NK-92 (cell line): ENCODE measurements around the gene PCLO.
"Not testable (repeated sequence)": the region's sequence is repeated elsewhere in the genome, so short reads cannot be mapped to it uniquely, and the experiment has no call there.

ENCODE experiments used
- DNase-seq: peaks from one replicate; lab custom pipeline; 2025; ENCODE audit not compliant: unreplicated experiment; lab: John Stamatoyannopoulos, UW

Gene PCLO

DNA sequence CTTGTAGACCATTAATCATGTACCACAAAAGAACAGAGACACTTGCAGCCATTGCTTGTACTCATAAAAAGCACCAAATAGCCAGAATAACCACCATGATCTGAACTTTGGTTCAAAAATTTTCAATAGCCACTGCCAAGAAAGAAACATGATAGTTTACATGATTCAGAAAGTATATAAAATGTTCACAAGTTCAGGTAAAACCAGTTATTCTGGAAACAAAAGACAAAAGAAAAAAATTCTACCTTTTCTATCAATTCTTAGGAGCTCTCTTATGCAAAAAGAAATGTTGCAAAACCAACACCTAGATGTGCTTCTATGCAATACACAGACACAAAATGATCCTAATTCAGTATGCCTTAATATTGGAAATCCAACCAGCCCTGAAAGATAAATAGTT, 108.7 kb downstream of the PCLO start:
- DNase-seq, result no peak

DNA sequence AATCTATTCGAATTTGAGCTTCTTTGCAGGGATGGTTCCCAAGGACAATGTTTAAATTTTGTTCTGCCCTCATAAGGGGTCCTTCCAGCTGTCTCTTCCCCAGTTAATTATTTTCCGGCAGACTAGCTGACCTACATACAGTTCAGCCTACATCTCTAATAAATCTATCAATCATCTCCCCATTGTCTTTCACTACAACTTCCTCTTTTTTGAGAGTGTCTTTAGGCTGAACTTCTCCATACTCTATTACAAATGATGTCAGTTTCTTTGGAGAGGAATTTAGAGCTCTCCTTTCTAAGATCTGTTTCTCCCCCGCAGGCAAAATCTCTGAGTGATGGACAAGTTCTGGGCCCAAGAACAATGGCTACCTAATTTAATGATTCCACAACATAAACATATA, 122.2 kb downstream of the PCLO start:
- no peak for DNase-seq

DNA sequence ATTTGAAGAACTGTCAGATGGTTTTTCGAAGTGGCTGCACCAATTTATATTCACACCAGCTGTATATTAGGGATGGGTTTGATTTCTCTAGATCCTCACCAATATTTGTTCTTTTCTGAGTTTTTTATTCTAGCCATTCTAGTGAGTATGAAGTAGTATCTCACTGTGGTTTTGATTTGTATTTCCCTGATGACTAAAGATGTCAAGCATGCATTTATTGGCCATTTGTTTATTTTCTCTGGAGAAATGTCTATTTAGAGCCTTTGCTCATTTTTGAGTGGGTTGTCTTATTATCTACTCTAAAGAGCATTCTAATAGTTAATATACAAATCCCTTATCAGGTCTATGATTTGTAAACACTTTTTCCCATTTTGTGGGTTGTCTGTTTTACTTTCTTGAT, 123.9 kb downstream of the PCLO start:
- DNase-seq, result no peak

DNA sequence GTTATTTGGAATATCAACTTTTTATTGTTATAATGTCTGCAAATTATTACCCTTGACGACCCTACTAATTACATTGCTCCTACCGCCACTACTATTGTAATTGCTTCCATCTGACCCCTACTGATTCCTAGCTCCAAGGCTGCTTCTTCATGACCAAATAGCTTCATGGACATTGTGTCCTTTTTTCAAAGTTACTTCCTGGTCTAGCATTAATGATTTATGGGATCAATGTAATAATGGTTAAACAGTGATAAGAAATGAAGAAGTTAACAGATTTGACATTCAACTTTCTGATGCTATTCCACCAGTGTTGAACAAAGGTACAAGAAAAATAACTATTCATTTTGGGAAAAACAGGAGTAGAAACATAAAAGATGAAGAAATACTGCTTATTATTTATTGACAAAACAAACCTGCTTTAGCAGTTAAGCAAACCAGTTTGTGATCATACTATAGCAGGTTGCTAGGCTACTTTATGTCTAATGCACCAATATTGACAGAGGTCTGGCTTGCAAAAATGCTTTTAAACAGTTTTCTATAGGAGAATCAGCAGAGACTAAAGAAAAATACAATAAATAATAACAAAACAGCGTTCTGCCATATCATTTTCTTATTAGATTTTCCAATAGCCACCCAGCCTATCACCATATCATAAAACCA, 125.8 kb downstream of the PCLO start:
- no peak for DNase-seq

DNA sequence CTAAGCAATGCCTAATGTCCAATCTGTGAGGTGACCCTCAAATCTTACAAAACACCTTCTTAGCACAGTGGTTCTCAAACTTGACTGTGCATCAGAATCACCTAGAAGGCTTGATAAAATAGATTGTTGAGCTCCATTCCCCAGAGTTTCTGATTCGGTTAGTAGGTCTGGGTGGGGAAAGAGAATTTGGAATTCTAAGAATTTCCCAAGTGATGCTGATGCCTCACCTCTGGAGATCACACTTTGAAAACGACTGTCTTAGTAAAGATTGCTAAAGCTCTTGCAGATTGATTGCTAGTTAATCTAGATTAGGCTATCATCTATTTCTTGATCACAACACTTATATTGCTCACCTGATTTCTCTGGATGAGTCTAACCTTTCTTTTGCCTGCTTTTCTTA, 126.6 kb downstream of the PCLO start:
- no peak for DNase-seq

DNA sequence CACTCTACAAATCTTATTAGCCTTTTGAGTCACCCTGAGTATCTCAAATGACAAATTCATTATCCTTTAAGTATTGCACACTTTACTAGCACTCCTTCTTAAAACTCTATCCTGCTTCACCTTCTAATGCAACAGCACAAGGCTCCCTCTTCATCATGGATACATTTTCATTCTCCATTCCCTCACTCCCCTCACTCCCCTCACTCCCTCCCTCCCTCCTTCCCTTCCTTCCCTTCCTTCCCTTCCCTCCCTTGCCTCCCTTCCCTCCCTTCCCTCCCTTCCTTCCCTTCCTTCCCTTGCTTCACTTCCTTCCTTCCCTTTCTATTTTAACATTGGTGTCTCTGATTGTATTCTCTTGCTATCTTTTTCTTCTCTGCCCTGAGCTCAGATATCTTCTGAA, 130.5 kb downstream of the PCLO start:
- no peak for DNase-seq

DNA sequence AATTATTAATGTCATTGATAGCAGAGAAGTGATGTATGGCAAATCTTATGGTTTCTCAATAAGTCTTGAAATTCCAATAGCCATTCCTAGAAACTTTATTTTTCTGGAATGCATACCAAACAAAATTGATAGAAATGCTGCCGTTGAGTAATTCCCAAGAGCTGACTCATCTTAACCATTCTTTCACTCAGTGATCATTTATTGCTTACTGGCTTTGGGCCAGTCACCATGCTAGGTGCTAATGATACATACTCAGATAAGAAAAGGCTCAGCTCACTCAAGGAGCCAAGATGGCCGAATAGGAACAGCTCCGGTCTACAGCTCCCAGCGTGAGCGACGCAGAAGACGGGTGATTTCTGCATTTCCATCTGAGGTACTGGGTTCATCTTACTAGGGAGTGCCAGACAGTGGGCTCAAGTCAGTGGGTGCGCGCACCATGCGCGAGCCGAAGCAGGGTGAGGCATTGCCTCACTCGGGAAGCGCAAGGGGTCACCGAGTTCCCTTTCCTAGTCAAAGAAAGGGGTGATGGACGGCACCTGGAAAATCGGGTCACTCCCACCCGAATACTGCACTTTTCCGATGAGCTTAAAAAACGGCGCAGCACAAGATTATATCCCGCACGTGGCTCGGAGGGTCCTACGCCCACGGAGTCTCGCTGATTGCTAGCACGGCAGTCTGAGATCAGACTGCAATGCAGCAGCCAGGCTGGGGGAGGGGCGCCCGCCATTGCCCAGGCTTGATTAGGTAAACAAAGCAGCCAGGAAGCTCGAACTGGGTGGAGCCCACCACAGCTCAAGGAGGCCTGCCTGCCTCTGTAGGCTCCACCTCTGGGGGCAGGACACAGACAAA, 138.6 kb downstream of the PCLO start:
- DNase-seq, result not testable (repeated sequence)

DNA sequence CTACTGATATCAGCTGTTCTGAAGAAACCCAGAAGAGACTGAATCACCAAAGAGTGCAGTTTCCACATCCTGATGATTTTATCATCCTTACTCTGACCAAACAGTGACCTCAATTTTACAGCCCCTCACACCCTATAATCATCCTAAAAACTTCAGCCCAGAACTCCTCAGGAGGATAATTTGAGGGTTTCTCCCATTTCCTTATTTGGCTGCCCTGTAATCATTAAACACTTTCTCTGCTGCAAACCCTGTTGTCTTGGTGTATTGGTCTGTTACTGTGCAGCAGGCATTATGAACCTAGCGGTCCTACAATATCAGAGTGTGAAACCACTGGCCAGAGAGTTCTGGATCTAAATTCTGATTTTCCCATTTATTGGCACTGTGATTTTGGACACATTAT, 141.7 kb downstream of the PCLO start:
- no peak for DNase-seq

DNA sequence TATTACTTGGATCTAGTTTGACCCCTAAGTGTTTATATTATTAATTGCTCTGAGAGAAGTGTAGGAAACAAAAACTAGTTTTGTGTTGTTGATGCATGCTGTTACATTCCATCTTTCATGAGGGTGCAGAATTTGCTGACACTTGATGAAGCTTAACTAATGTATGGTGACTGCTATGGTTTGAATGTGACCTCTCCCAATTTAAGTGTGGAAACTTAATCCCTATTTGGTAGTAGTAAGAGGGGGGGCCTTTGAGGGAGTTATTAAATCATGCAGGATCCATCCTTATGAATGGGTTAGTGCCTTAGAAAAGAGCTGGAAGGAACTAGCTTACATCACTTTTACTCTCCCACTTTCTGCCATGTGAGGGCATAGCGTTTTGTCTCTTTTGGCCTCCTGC, 142.5 kb downstream of the PCLO start:
- DNase-seq, result no peak

DNA sequence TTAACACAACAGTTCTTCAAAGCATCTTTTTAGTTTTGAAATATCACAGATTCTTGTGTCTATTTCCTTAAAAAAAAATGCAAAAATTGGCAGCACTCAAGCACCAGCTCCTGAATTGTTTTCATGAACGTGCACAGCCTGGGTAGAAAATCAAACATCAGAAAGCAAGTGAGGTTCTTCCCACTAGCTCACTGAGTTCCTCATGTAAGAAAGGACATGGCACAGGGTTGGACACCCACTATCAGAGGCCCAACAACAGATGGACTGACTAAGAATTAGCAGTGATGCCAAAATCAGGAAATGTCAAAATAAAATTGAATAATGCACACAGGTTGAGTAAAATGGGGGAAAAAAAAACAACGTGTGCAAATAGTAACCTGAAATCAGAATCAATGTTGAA, 146.8 kb downstream of the PCLO start:
- no peak for DNase-seq

DNA sequence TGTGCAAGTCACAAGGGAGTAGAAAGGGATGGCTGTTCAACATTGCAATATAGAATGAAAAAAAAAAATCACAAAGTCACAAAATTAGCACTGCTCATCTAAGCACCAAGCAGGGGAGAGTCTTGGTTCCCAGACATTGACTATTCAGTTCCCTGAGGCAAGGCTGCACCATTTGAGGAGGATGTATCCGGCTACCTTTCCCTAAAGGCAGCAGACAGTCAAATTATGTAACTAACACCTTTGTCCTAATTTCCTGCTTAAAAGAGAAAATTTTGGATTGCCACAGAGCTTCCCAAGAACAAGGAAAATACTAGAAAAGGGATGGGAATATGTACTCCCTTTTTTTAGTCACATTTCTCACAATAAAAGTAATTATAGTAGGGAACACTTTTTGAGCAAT, 148.1 kb downstream of the PCLO start:
- no peak for DNase-seq

DNA sequence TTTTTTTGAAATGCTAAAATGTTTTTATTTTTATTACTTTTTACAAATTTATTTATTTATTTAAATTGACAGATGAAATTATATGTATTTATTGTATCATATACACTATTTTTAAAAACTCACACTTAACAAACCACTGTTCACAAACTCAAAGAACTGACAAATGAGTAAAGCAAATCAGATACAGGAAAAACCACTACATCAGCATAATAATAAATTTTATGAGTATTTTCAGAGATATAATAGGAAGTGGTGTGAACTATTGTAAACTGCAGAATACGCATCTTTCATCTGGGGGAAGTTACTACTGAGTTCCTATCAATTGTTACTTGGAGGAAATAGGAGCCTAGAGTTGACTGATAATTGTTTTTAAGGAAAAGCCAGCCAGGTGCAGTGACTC, 150.7 kb downstream of the PCLO start:
- DNase-seq, result no peak

DNA sequence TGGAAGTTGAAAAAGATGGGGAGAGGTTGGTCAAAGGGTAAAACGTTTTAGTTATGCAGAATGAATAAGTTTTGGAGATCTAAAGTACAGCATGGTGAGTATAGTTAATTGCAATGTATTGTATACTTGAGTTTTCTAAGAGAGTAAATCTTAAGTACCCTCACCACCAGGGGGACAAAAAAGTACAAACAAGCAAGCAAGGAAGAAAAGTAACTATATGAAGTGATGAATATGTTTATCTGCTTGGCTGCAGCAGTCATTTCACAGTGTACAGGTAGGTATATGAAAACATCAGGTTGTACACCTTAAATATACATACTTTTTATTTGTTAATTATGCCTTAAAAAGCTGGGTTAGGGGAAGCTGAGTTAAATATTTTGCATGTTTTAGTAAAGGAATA, 157.3 kb downstream of the PCLO start:
- DNase-seq, result no peak

DNA sequence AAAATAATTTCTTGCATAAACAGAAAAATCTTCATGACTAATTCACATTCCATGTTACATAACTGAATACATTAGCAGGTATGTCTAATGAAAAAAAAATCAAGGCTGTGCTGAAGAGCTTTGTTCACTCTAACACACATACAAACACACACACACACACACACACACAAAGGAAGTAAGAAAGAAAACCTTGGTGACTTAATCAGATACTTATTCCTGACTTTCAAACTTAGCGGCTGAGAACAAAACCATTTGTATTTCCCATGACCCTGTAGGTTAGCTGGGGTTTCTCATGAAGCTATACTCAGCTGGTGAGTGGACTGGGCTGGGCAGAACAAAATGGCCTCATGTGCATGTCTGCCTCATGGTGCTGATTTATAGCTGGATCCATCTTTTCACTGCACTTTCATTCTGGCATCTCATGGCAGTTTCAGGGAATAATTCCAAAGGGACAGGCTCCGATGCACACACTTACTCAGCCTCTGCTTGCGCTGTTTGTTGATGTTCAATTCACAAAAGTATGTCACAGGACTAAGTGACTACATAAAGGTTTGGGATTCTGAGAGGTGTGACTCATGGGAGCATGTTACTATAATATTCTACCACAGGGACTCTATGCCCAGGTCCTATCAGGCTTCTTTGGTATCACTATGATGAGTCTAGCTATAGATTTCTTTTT, 161.2 kb downstream of the PCLO start:
- no peak for DNase-seq

DNA sequence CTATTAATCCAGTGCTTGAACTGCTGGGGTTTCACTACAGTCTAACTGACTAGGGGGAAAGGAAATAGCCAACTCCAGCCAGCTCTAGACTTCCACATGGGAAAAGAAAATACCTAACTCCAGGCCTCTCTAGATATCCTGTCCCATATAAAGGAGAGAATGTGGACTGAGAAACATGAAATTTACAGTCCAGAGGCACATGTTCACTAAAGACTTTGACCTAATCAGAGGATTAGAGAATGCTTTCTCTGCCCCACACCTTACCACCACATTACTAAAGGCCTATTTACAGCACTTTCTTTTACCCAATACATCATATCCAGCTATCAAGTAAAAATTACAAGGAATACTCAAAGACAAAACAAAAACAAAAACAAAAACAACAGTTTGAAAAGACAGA, 164.2 kb downstream of the PCLO start:
- no peak for DNase-seq

DNA sequence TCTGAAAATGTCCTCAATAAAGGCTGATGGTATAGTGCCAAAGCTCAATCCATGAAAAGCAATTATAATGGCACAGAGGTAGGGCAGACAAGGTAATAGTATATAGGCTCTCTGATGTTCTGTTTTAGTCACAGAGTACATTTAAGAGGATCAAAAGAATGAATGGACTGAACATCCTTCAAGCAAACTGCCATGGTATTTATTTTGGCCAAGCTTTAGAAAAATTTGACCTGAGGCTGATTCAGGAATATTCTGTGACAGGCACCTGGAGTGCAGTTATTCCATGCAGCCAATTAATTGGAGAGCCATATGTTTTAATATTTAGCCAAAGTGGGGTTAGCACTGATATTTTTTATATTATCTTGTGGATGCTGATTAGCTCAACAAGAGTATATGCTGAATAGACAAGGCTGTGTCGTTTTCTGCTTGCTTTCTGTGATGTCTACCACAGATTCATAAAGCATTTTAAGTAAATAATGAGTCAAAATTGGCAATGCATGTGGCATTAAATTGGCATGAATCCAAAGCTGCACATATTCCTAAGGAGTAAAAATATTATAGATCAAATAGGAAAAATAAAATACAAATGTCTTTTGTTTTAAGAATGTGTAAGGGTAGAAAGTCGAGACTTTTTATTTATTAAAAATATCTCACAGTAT, 177.4 kb downstream of the PCLO start:
- no peak for DNase-seq

DNA sequence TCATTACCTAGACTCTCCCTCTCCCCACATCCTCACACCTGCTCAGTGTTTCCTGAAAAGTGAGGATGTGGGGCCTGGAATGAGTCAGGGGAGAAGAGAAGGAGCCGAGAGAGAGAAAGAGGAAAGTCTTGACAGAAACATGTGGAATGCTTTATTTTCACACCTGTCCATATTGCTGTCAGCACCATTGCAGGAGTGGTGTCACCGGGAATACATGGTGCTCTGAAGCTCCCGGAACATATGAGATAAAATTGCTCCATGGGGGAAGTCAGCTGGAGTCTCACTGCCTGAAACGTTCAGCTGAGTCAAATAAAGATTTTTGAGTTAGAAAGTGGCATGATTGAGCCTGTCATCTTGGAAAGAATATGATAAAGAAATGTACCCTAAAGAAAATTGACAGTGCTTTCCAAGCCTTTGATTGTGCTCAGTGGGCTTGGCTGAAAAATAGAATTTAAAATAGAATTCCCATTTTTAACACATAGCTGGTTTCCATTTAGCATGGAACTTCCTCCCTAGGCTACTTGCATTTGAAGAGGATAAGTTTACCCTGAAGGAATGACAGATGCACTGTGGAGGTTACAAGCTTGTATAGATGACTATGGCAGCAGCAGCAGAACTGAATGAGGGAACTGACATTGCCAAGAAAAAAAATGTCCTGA, 182.4 kb downstream of the PCLO start:
- no peak for DNase-seq

DNA sequence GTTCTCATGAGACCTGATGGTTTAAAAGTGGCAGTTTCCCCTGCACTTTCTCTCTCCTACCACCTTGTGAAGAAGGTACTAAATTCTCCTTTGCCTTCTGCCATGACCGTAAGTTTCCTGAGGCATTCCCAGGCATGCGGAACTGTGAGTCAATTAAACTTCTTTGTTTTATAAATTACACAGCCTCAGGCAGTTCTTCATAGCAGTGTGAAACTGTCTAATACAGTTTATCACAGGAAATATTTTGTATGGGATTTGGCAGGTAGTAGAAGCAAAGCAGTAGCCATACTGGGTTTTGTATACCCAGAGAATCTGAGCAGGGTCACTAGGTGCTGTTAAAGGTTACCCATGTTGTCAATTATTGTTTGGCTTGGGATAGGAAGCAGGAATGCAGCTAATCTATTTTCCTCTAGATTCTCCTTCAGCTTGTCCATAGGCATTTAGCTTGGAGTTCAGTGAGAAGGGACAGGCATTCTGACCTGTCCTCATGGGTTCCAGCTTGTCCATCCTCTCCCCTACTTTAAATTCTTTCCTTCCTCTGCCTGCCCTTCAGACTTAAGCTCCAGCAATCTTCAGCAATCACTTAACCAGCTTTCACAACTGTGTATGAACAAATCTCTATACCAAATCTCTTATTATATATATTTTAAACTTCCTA, 186.7 kb downstream of the PCLO start:
- no peak for DNase-seq

DNA sequence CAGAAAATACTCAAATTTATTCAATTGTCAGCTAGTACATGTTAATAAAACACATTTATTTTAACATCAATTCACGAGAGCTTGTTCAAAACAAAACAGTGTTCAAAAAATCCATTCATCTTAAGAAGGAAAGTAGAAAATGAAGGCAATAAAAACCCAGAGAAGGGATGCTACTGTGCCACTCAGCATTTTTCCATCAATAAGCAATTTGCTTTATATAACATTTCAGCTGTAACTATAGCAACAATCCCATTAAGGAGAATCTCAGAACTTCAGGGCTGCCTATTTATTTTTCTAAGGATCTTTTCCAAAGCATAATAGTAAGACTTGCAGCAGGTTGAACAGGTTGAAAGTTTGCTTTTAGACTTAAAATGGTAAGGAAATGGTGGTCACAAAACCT, 190.5 kb downstream of the PCLO start:
- no peak for DNase-seq
